Skeletal muscle satellite cell (primary cell): ENCODE results near the gene PEX5. TPM values are rescaled to one million over a fixed set of nuclear protein-coding genes. Genes with fewer than 3 reads are reported as not detected.
A peak's percentile ranks its signal among the peaks of the same experiment; 100 is the strongest.

Experiments used
- H3K27me3 ChIP-seq: 2 replicates; pipeline ENCODE4 v1.7.0; 2013; ENCODE audit warnings: low read length; ENCODE audit not compliant: control insufficient read depth, insufficient read depth
- H3K36me3 ChIP-seq: 2 replicates; pipeline ENCODE4 v1.7.0; 2013; ENCODE audit warnings: mild to moderate bottlenecking, control low read depth, low read length; ENCODE audit not compliant: insufficient read depth
- H3K4me1 ChIP-seq: 2 replicates; pipeline ENCODE4 v1.7.0; 2013; ENCODE audit warnings: low read length; ENCODE audit not compliant: control insufficient read depth, insufficient read depth
- H3K4me2 ChIP-seq: 2 replicates; pipeline ENCODE4 v1.7.0; 2013; ENCODE audit warnings: mild to moderate bottlenecking, low read length
- H3K4me3 ChIP-seq: 2 replicates; pipeline ENCODE4 v1.7.0; 2013; ENCODE audit warnings: low read length
- H3K9ac ChIP-seq: 2 replicates; pipeline ENCODE4 v1.7.0; 2013; ENCODE audit warnings: mild to moderate bottlenecking, low read depth, low read length, moderate library complexity
- H3K9me3 ChIP-seq: replicated peaks from 2 replicates; pipeline ENCODE4 v1.7.0; 2013; ENCODE audit warnings: mild to moderate bottlenecking, control low read depth, low read length
- total RNA-seq: library from RNA; depleted of rRNA; stranded (reverse); fragments of >200 nt; gene quantifications from 2 replicates; pipeline ENCODE4 v1.2.3, GENCODE V29; 2012; rRNA removed

PEX5 gene
- 26.9 and 31.0 TPM in 2 replicates for total RNA-seq

- peaks cover 16% of the 10 kb centered on the region for H3K4me1 ChIP-seq
- H3K9me3 ChIP-seq: no peaks in the 10 kb centered on the region
- peak within 1 kb of the TSS; percentile 94 for H3K4me3 ChIP-seq
- H3K27me3 ChIP-seq: no peaks in the 10 kb centered on the region
- H3K4me2 ChIP-seq: peak within 1 kb of the TSS; percentile 98
- H3K9ac ChIP-seq: peak within 1 kb of the TSS; percentile 92
- H3K36me3 ChIP-seq: peaks cover 14% of the 10 kb centered on the region
Observed at GRCh38 chr12:7189398-7190267, at the start of gene PEX5. Gene PEX5, plus strand, starts transcription at chr12:7189686. Its CDS starts 692 bp downstream, at chr12:7190378.

- no peak overlapping the region for H3K9ac ChIP-seq
- H3K36me3 ChIP-seq: peaks cover 6% of the 10 kb centered on the region
- no peaks in the 10 kb centered on the region for H3K4me1 ChIP-seq
Observed at GRCh38 chr12:7141351-7142005, 48.0 kb upstream of the PEX5 start.

GRCh38 chr12:7142056-7142644, 47.3 kb upstream of the PEX5 start:
- no peaks in the 10 kb centered on the region for H3K9me3 ChIP-seq
- no peak overlapping the region for H3K4me3 ChIP-seq
- H3K4me2 ChIP-seq: no peak overlapping the region
- no peaks in the 10 kb centered on the region for H3K36me3 ChIP-seq
- H3K4me1 ChIP-seq: no peaks in the 10 kb centered on the region
- no peaks in the 10 kb centered on the region for H3K27me3 ChIP-seq
- no peak overlapping the region for H3K9ac ChIP-seq

More at GRCh38 chr12:7141351-7142005, 48.0 kb upstream of the PEX5 start:
- Histone ChIP-seq H3K4me2 (no peak overlapping the region), H3K9me3 (no peaks in the 10 kb centered on the region), H3K4me3 (no peak overlapping the region), H3K27me3 (no peaks in the 10 kb centered on the region)

- Histone ChIP-seq H3K9ac (no peak overlapping the region), H3K27me3 (no peaks in the 10 kb centered on the region), H3K4me1 (no peaks in the 10 kb centered on the region), H3K36me3 (no peaks in the 10 kb centered on the region), H3K9me3 (no peaks in the 10 kb centered on the region), H3K4me2 (no peak overlapping the region), H3K4me3 (no peak overlapping the region)
Observed at GRCh38 chr12:7142809-7143465, 46.5 kb upstream of the PEX5 start.

- H3K4me1 ChIP-seq: no peaks in the 10 kb centered on the region
- no peak overlapping the region for H3K4me3 ChIP-seq
- H3K9ac ChIP-seq: no peak overlapping the region
- no peak overlapping the region for H3K4me2 ChIP-seq
- H3K9me3 ChIP-seq: no peaks in the 10 kb centered on the region
- H3K36me3 ChIP-seq: peaks cover under 1% of the 10 kb centered on the region
- H3K27me3 ChIP-seq: no peaks in the 10 kb centered on the region
Observed at GRCh38 chr12:7143564-7143963, 45.9 kb upstream of the PEX5 start.

GRCh38 chr12:7144414-7145120, 44.9 kb upstream of the PEX5 start:
- no peaks in the 10 kb centered on the region for H3K4me1 ChIP-seq
- no peaks in the 10 kb centered on the region for H3K9me3 ChIP-seq
- H3K27me3 ChIP-seq: no peaks in the 10 kb centered on the region
- no peak overlapping the region for H3K9ac ChIP-seq
- no peak overlapping the region for H3K4me2 ChIP-seq
- no peak overlapping the region for H3K4me3 ChIP-seq
- H3K36me3 ChIP-seq: peaks cover 10% of the 10 kb centered on the region

GRCh38 chr12:7145671-7146070, 43.8 kb upstream of the PEX5 start:
- H3K36me3 ChIP-seq: peaks cover 15% of the 10 kb centered on the region
- no peak overlapping the region for H3K4me2 ChIP-seq
- H3K9ac ChIP-seq: no peak overlapping the region
- no peaks in the 10 kb centered on the region for H3K9me3 ChIP-seq
- H3K27me3 ChIP-seq: no peaks in the 10 kb centered on the region
- no peaks in the 10 kb centered on the region for H3K4me1 ChIP-seq
- no peak overlapping the region for H3K4me3 ChIP-seq

GRCh38 chr12:7146228-7146627, 43.3 kb upstream of the PEX5 start:
- H3K4me3 ChIP-seq: no peak overlapping the region
- H3K9ac ChIP-seq: no peak overlapping the region
- peaks cover 19% of the 10 kb centered on the region for H3K36me3 ChIP-seq
- no peaks in the 10 kb centered on the region for H3K9me3 ChIP-seq
- H3K4me1 ChIP-seq: no peaks in the 10 kb centered on the region
- no peak overlapping the region for H3K4me2 ChIP-seq
- H3K27me3 ChIP-seq: no peaks in the 10 kb centered on the region

- Histone ChIP-seq H3K36me3 (peaks cover 21% of the 10 kb centered on the region), H3K9ac (no peak overlapping the region), H3K4me1 (no peaks in the 10 kb centered on the region), H3K4me3 (no peak overlapping the region), H3K27me3 (no peaks in the 10 kb centered on the region), H3K4me2 (no peak overlapping the region), H3K9me3 (no peaks in the 10 kb centered on the region)
Observed at GRCh38 chr12:7146906-7147305, 42.6 kb upstream of the PEX5 start.

GRCh38 chr12:7150356-7150755, 39.1 kb upstream of the PEX5 start:
- H3K36me3 ChIP-seq: peaks cover 24% of the 10 kb centered on the region

GRCh38 chr12:7150841-7151240, 38.6 kb upstream of the PEX5 start:
- H3K36me3 ChIP-seq: peaks cover 28% of the 10 kb centered on the region

More at GRCh38 chr12:7150356-7150755, 39.1 kb upstream of the PEX5 start:
- Histone ChIP-seq H3K9me3 (no peaks in the 10 kb centered on the region), H3K27me3 (no peaks in the 10 kb centered on the region), H3K4me3 (no peak overlapping the region), H3K9ac (no peak overlapping the region), H3K4me1 (no peaks in the 10 kb centered on the region), H3K4me2 (no peak overlapping the region)

More at GRCh38 chr12:7150841-7151240, 38.6 kb upstream of the PEX5 start:
- no peaks in the 10 kb centered on the region for H3K9me3 ChIP-seq
- no peak overlapping the region for H3K4me3 ChIP-seq
- no peak overlapping the region for H3K4me2 ChIP-seq
- H3K4me1 ChIP-seq: no peaks in the 10 kb centered on the region
- H3K9ac ChIP-seq: no peak overlapping the region
- no peaks in the 10 kb centered on the region for H3K27me3 ChIP-seq
